Measurements from ENCODE around the gene ZNF544. TPM values are rescaled to one million over a fixed set of nuclear protein-coding genes. Genes with fewer than 3 reads are reported as not detected.

Gene ZNF544
- total RNA-seq, 2 experiments from 2014 or later, result 48.0 to 68.4 TPM

DNA sequence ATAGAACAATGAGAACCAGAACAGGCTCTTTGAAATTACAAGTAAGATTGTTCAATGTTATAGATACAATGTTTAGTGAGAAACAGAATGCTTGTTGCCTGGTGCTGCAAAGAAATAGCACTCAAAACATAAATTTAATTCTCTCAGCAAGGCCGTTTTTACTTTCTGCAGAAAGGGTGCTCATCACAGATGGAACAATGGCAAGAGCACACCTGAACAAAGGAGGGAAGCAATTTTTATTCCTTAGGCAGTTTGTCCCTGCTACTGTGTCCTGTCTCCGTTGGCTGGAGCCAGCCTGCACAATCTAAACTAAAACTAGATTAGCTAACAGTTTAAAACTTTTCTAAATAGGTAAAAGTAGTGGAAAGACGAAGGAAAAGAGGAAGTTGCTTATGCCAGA is 39.6 kb downstream of the ZNF544 start:
- ATAC-seq (no peak), DNase-seq (no peak)
- Mint-ChIP-seq H3K36me3 (peaks cover 61% of the 10 kb centered on the region), H3K4me1 (no peaks in the 10 kb centered on the region), H3K27me3 (no peaks in the 10 kb centered on the region), H3K9me3 (ENCODE audit: low read depth) (peaks cover 25% of the 10 kb centered on the region), H3K4me3 (no peak overlapping the region), H3K27ac (no peak overlapping the region)
- CTCF ChIA-PET, result interaction anchor here (1.3 kb wide), 1 partner anchor 18 kb away, joined by 3 read pairs; no protein-coding TSS in a partner anchor

DNA sequence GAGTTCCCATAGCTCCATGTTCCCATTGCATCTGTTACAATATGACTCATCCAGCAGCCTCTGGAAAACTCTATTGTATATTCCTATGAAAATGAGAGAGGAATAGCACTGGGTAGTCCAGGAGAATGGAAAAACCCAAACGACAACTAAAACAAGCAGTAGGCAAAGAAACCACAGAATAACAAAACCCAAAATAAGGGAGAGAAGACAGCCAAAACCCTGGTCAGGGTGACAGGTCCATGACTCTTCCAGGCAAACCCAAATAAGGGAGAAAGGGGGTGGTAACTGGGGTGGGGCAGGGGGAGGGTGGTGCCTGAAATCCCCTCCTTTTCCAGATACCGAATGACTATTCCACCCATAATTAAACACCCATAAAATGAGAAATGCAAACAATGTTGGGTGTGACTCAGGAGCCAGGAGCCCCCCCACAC is 46.1 kb downstream of the ZNF544 start:
- Mint-ChIP-seq H3K27me3 (no peaks in the 10 kb centered on the region), H3K4me3 (no peak overlapping the region), H3K36me3 (peaks cover 59% of the 10 kb centered on the region), H3K9me3 (ENCODE audit: low read depth) (peaks cover 23% of the 10 kb centered on the region), H3K27ac (no peak overlapping the region), H3K4me1 (peaks cover 7% of the 10 kb centered on the region)
- ATAC-seq (no peak), DNase-seq (no peak)
- CTCF ChIA-PET, result no interaction called here

DNA sequence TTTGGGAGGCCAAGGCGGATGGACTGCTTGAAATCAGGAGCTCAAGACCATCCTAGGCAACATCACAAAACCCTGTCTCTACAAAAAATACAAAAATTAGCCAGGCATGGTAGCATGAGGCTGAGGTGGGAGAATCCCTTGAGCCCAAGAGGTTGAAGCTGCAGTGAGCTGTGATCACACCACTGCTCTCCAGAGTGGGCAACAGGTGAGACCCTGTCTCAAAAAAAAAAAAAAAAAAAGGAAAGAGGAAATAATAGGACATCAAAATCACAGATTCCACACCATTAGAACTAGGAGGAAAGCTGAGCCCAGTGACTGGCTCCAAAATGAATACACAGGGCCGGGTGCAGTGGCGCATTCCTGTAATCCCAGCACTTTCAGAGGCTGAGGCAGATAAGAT is 46.9 kb downstream of the ZNF544 start:
- Mint-ChIP-seq H3K27ac (no peak overlapping the region), H3K9me3 (ENCODE audit: low read depth) (peaks cover 18% of the 10 kb centered on the region), H3K27me3 (no peaks in the 10 kb centered on the region), H3K4me3 (no peak overlapping the region), H3K4me1 (peaks cover 15% of the 10 kb centered on the region), H3K36me3 (peaks cover 61% of the 10 kb centered on the region)
- CTCF ChIA-PET, result no interaction called here
- DNase-seq (no peak), ATAC-seq (no peak)

DNA sequence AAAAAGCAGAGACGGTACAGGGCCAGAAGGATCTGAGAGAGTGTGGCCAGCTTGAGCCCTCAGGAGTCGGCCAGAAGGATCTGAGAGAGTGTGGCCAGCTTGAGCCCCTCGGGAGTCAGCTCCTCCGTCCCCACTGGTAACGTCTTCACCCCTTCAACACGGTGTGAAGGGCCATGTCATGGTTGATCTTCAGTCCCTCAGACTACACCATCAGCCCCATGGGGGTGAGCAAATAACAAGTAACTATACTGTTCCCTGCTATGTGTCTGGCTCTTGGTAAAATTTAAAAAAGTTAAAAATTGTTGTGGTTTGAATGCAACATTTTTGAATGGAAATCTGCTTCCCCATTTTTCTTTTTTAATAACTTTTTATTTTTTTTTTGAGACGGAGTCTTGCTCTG is 48.5 kb downstream of the ZNF544 start:
- Mint-ChIP-seq H3K36me3 (peaks cover 61% of the 10 kb centered on the region), H3K4me3 (no peak overlapping the region), H3K4me1 (peaks cover 23% of the 10 kb centered on the region), H3K9me3 (ENCODE audit: low read depth) (peaks cover 24% of the 10 kb centered on the region), H3K27ac (no peak overlapping the region), H3K27me3 (no peaks in the 10 kb centered on the region)
- no peak for DNase-seq
- CTCF ChIA-PET, result no interaction called here
- ATAC-seq, result no peak

DNA sequence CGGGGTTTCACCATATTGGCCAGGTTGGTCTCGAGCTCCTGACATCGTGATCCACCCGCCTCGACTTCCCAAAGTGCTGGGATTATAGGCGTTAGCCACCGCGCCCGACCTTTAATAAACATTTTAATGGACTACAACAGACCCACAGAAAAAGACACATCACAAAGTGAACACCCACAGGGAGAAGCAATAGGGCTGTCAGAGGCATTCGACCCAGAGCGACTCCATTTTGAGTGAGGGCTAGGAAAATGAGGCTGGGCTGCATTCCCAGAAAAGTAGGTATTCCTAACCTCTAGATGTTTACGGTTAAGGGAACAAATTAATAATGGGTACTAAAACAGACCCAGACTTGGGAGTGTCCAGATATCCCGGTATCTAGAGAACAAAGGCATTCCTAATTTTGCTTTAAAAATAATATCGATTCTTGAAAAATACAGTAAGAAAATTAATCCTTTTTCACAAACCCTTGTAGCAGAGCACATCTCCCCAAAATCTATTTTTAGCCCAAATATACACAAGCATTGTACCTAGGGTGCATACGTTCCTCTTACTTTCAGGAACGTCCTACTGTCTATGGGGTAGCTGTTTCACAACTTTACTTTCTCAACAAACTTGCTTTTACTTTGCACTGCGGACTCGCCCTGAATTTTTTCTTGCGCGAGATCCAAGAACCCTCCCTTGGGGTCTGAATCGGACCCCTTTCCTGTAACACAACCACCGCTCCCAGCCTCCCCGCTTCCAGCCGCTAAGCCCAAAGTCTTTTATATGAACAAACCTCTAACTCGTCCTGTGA is 49.2 kb downstream of the ZNF544 start:
- H3K27me3 Mint-ChIP-seq, result no peaks in the 10 kb centered on the region
- no peak for DNase-seq
- peaks cover 59% of the 10 kb centered on the region for H3K36me3 Mint-ChIP-seq
- CTCF ChIA-PET, result interaction anchor here (0.8 to 1.3 kb wide), 2 partner anchors 50 to 82 kb away, joined by 3 read pairs; partner anchors contain the start of gene ZNF544
- ATAC-seq, result no peak
- peak overlapping the region; percentile 84 for H3K27ac Mint-ChIP-seq
- H3K4me3 Mint-ChIP-seq, result peak overlapping the region; percentile 90
- peaks cover 23% of the 10 kb centered on the region for H3K4me1 Mint-ChIP-seq
- peaks cover 26% of the 10 kb centered on the region for H3K9me3 Mint-ChIP-seq (ENCODE audit: low read depth)

DNA sequence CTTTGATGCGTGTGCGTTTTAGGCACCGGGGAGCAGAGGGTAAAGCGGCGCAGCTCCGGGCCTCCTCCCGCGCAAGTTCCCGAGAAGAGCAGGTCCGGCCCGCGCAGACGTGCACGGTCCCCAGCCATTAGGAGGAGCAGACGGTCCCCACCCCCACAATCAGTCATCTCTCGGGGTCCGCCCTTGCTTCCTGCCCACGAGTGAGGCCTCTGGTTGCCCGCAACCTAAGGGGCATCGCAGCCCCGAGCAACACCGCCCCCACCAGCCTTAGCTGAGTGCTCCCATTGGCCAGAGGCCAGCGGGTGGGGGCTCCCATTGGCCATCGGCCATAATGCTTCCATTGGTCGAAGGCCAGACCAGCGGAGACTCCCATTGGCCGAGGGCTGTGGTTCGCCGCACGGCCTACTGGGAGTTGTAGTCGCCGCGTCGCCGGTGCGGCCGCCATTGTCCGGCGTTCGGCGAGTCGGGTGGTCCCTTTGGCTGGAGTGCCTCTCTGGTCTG is 49.9 kb downstream of the ZNF544 start, which contains the start of gene ZNF8:
ZNF8 (plus strand) TSS at position 415 of the 501 bp plus-strand sequence. CDS start 127 bp downstream, outside the sequence.
- ATAC-seq, result peak; percentile 100
- peak; percentile 99 for DNase-seq
- CTCF ChIA-PET, result interaction anchor here (0.8 to 1.3 kb wide), 2 partner anchors 50 to 82 kb away, joined by 3 read pairs; partner anchors contain the start of gene ZNF544
- peaks cover 26% of the 10 kb centered on the region for H3K9me3 Mint-ChIP-seq (ENCODE audit: low read depth)
- no peaks in the 10 kb centered on the region for H3K27me3 Mint-ChIP-seq
- peak within 1 kb of the TSS; percentile 90 for H3K4me3 Mint-ChIP-seq
- H3K27ac Mint-ChIP-seq, result peak within 1 kb of the TSS; percentile 84
- H3K36me3 Mint-ChIP-seq, result peaks cover 61% of the 10 kb centered on the region
- peaks cover 23% of the 10 kb centered on the region for H3K4me1 Mint-ChIP-seq

DNA sequence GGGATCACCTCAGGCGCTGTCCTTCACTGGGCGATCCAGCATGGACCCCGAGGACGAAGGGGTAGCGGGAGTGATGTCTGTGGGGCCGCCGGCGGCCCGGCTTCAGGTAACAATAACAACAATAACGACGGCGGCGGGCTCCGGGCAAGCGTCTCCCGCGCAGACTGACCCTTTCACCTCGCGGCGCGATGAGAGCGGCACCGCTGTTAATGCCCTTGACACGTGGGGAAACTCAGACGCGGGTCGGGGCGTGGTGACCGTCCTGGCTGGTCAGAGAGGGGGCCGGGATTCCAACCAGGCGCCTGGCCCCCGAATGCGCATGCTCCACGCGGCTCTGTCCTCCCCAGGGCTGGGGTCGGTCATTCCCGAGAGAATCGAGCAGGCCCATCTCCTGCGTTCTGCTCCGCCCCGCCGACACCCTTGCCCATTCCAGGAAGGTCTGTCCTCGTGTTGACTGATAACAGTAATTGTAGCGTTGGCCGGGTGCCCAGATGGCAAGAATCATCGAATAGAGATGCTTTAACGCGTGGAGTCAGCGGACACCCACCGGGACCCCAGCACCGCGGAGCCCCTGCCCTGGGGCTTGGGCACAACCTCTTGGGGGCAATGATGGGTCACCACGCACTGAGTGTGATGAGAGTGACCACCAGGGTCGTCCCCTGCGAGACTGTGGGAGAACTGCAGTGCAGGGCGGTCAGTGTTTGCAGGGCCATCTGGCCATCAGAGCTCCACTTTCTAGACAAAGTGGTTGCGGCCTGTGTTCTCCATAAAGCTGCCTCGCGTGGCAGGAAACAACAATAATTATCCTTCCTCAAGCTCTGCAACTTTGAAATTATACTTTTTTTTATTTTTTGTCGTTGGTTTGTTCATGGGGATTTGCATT is 50.6 kb downstream of the ZNF544 start:
- Mint-ChIP-seq H3K4me1 (peaks cover 23% of the 10 kb centered on the region), H3K4me3 (peak overlapping the region; percentile 90), H3K27me3 (no peaks in the 10 kb centered on the region), H3K9me3 (ENCODE audit: low read depth) (peaks cover 23% of the 10 kb centered on the region), H3K27ac (peak overlapping the region; percentile 84), H3K36me3 (peaks cover 62% of the 10 kb centered on the region)
- CTCF ChIA-PET, result interaction anchor here (0.8 to 1.3 kb wide), 2 partner anchors 51 to 81 kb away, joined by 3 read pairs; partner anchors contain the start of gene ZNF544
- ATAC-seq (peak; percentile 17), DNase-seq (peak; percentile 64)

DNA sequence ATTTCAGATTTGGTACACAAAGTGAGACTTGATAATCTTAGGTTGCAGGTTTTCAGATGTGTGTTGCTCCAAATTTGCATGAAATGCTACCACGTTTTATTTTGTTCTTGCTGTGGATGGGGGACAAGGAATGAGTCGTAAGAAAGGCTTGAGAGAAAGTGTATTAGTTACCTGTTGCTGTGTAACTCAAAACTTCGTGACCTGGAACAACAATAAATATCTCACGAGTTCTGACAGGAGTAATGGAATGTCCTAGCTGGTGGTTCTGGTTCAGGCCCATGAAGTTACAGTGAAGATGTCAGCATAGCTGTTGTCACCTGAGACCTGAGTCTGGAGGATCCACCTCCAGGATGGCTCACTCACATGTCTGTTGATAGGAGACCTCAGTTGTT is 51.2 kb downstream of the ZNF544 start:
- CTCF ChIA-PET, result no interaction called here
- Mint-ChIP-seq H3K4me1 (peaks cover 23% of the 10 kb centered on the region), H3K36me3 (peaks cover 59% of the 10 kb centered on the region), H3K4me3 (peak overlapping the region; percentile 90), H3K27me3 (no peaks in the 10 kb centered on the region), H3K9me3 (ENCODE audit: low read depth) (peaks cover 21% of the 10 kb centered on the region), H3K27ac (peak overlapping the region; percentile 84)
- ATAC-seq (no peak), DNase-seq (no peak)

DNA sequence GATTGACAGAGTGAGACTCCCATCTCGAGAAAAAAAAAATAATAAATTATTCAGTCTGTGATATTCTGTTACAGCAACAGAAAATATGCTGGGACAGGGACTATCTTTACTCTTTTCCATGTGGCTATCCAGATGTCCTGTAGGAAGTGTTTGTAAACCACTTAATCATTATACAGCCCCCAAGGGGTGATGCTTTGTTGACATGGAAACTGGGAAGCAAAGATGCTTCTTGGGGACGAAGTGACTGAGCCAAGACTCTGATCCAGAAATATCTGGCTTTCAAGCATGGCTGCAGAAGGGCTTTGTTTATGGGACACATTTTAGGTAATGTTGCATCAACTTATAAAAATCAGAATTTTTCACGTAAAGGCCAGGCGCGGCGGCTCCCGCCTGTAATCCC is 55.5 kb downstream of the ZNF544 start:
- peaks cover 74% of the 10 kb centered on the region for H3K36me3 Mint-ChIP-seq
- H3K4me3 Mint-ChIP-seq, result no peak overlapping the region
- DNase-seq (no peak), ATAC-seq (no peak)
- CTCF ChIA-PET, result no interaction called here
- no peak overlapping the region for H3K27ac Mint-ChIP-seq
- H3K4me1 Mint-ChIP-seq, result peaks cover 19% of the 10 kb centered on the region
- H3K27me3 Mint-ChIP-seq, result no peaks in the 10 kb centered on the region
- peaks cover 16% of the 10 kb centered on the region for H3K9me3 Mint-ChIP-seq (ENCODE audit: low read depth)

DNA sequence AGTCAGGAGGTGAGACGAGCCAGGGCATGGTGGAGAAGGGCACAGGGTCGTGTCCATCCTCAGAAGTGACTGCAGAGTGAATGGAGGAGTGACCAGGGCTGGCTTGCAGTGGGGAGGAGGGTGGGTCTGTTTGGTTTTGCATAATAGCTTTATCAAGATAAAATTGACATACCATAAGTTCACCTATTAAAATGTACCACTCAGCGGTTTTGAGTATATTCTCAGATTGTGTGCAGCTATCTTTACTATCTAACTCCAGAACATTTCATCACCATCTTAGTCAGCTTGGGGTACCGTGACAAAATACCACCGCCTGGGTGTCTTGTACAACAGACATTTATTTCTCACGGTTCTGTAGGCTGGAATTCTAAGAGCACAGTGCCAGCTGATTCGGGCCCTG is 63.2 kb downstream of the ZNF544 start:
- DNase-seq, result no peak
- CTCF ChIA-PET, result no interaction called here
- no peaks in the 10 kb centered on the region for H3K4me1 Mint-ChIP-seq
- peaks cover 39% of the 10 kb centered on the region for H3K9me3 Mint-ChIP-seq (ENCODE audit: low read depth)
- no peak overlapping the region for H3K4me3 Mint-ChIP-seq
- ATAC-seq, result no peak
- no peaks in the 10 kb centered on the region for H3K27me3 Mint-ChIP-seq
- peaks cover 86% of the 10 kb centered on the region for H3K36me3 Mint-ChIP-seq
- H3K27ac Mint-ChIP-seq, result no peak overlapping the region

DNA sequence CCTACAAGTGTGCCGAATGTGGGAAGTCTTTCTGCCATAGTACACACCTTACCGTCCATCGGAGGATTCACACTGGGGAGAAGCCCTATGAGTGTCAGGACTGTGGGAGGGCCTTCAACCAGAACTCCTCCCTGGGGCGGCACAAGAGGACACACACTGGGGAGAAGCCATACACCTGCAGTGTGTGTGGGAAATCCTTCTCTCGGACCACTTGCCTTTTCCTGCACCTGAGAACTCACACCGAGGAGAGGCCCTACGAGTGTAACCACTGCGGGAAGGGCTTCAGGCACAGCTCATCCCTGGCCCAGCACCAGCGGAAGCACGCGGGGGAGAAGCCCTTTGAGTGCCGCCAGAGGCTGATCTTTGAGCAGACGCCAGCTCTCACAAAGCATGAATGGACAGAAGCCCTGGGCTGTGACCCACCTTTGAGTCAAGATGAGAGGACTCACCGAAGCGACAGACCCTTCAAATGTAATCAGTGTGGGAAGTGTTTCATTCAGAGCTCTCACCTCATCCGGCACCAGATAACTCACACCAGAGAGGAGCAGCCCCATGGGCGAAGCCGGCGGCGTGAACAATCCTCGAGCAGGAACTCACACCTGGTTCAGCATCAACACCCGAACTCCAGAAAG is 66.1 kb downstream of the ZNF544 start:
- ATAC-seq (no peak), DNase-seq (no peak)
- Mint-ChIP-seq H3K9me3 (ENCODE audit: low read depth) (peaks cover 37% of the 10 kb centered on the region), H3K36me3 (peaks cover 82% of the 10 kb centered on the region), H3K4me1 (no peaks in the 10 kb centered on the region), H3K27ac (no peak overlapping the region), H3K27me3 (no peaks in the 10 kb centered on the region), H3K4me3 (no peak overlapping the region)
- CTCF ChIA-PET, result no interaction called here

DNA sequence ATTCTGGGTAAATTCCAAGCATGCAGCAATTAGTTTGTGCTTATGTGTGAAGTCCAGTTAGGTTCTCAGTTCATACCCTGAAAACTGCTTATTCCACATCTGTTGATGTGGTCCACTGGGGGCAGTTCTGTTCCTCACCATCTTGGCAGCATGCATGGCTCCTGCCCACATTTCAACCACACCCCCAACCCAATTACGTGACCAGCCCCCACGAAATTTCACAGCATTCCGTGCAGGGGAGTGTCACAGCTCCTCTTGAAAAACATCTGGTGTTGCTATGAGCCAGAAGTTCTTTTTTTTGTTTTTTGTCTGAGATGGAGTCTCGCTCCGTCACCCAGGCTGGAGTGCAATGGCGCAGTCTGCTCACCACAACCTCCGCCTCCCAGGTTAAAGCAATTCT is 67.4 kb downstream of the ZNF544 start:
- DNase-seq (no peak), ATAC-seq (no peak)
- no peaks in the 10 kb centered on the region for H3K27me3 Mint-ChIP-seq
- peaks cover 87% of the 10 kb centered on the region for H3K36me3 Mint-ChIP-seq
- H3K4me1 Mint-ChIP-seq, result no peaks in the 10 kb centered on the region
- H3K4me3 Mint-ChIP-seq, result no peak overlapping the region
- peaks cover 40% of the 10 kb centered on the region for H3K9me3 Mint-ChIP-seq (ENCODE audit: low read depth)
- no peak overlapping the region for H3K27ac Mint-ChIP-seq
- CTCF ChIA-PET, result no interaction called here

DNA sequence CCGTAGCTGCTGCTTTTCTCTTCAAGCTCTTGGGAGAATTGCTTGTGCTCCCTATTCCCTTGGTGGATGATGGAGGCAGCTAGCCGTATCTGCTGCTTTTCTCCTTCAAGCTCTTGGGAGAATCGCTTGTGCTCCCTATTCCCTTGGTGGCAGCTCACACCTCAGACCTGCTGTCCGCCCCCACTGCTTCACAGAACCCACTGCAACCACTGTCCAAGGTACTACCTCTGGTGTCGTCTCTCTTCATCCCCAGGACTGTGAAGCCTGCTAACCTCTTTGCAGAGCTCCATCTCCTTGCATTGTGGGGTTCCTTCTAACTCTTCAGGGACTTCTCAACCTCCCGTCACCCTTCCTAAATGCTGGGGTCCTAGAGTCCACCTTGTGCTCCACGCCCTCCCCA is 71.9 kb downstream of the ZNF544 start:
- no peak overlapping the region for H3K4me3 Mint-ChIP-seq
- no peak overlapping the region for H3K27ac Mint-ChIP-seq
- H3K27me3 Mint-ChIP-seq, result no peaks in the 10 kb centered on the region
- ATAC-seq, result no peak
- peaks cover 13% of the 10 kb centered on the region for H3K4me1 Mint-ChIP-seq
- peaks cover 10% of the 10 kb centered on the region for H3K9me3 Mint-ChIP-seq (ENCODE audit: low read depth)
- peaks cover 70% of the 10 kb centered on the region for H3K36me3 Mint-ChIP-seq
- DNase-seq, result no peak
- CTCF ChIA-PET, result no interaction called here

All from activated CD8-positive, alpha-beta memory T cell treated with anti-CD3 and anti-CD28 coated beads, Interleukin-2, amount 10 ng/mL, durations not matched to agents 7 days and 5 days (primary cell).